ENCODE data around the gene VARS2. TPM values are rescaled to one million over a fixed set of nuclear protein-coding genes. Genes with fewer than 3 reads are reported as not detected.

VARS2 gene
- total RNA-seq, 4 donors from 2014 or later = 13.1 to 64.7 (median 25.8) TPM

DNA sequence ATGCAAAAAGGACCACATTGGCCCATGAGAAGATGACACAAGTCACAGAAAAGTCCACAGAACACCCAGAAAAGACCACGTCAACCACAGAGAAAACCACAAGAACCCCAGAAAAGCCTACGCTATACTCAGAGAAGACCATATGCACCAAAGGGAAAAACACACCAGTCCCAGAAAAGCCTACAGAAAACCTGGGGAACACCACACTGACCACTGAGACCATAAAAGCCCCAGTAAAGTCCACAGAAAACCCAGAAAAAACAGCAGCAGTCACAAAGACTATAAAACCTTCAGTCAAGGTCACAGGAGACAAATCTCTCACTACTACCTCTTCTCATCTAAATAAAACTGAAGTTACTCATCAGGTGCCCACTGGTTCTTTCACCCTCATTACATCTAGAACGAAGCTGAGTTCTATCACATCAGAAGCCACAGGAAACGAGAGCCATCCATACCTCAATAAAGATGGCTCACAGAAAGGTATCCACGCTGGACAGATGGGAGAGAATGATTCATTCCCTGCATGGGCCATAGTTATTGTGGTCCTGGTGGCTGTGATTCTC is 38.0 kb downstream of the VARS2 start:
- H3K4me1 ChIP-seq = peaks cover 0 to 16% (median 12%) of the 10 kb centered on the region in 4 donors
- in situ Hi-C loops (cut with MboI; ENCODE audit: low pct_ligation_motif_present in 1 of 4, low pct_unique_long_range_greater_than_20kb in 1 of 4, low sequenced_read_pairs in 3 of 4) = no loop called here
- no peak overlapping the region for H3K27ac ChIP-seq
- H3K4me3 ChIP-seq = no peak overlapping the region
- H3K36me3 ChIP-seq = no peaks in the 10 kb centered on the region
- 65 to 100% methylated on average over 1 to 5 of the region's 5 CpGs for WGBS, 2 donors (ENCODE audit: low coverage in 1 of 2)
- no peak for DNase-seq
- TF ChIP-seq POLR2AphosphoS5 (IDR thresholded peaks at IDR 0.05) (no peak), EP300 (IDR thresholded peaks at IDR 0.05; ENCODE audit: low read depth) (no peak), POLR2A (IDR thresholded peaks at IDR 0.05) (no peak)
- TF ChIP-seq, protein P1, sequence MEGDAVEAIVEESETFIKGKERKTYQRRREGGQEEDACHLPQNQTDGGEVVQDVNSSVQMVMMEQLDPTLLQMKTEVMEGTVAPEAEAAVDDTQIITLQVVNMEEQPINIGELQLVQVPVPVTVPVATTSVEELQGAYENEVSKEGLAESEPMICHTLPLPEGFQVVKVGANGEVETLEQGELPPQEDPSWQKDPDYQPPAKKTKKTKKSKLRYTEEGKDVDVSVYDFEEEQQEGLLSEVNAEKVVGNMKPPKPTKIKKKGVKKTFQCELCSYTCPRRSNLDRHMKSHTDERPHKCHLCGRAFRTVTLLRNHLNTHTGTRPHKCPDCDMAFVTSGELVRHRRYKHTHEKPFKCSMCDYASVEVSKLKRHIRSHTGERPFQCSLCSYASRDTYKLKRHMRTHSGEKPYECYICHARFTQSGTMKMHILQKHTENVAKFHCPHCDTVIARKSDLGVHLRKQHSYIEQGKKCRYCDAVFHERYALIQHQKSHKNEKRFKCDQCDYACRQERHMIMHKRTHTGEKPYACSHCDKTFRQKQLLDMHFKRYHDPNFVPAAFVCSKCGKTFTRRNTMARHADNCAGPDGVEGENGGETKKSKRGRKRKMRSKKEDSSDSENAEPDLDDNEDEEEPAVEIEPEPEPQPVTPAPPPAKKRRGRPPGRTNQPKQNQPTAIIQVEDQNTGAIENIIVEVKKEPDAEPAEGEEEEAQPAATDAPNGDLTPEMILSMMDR (IDR thresholded peaks at IDR 0.05) = no peak
- intact Hi-C loops (cut with DNase I; ENCODE audit: low total_unique reads) = no loop called here
- H3K27me3 ChIP-seq = peaks cover 56% of the 10 kb centered on the region
- no peaks in the 10 kb centered on the region for H3K9me3 ChIP-seq

DNA sequence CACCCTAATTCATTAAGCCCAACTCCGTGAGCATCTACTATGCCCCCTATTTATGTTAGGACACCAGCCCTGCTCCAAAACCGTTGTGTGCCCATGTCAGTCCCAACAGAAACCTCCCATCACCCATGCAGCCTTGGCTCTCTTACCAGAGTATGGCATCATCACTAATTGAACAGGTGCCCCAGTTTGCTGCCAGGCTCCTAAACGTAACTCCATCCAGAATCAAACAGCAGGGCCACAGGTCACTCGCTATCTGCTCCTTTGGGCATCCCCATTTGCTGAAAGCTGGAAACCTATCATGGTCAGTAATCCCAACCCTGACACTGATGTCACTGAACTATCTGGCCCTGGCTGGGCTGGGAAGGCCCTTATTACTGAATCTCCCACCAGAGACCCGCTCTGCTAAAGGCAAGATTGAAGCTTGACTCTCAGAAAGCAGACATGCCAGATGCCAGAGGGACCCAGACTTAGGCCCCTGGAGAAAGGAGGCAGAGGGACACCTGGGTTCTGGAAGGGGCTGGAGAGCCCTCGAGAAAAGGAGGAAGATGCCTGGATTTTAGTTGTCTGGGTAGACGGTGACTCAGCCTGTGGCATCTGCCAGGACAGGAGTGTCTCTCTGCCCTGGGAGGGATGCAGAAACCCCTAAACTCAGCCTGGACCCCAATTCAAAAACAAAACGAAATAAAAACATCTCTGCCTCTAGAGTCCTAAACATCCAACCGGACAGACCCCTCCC is 40.8 kb downstream of the VARS2 start:
- Histone ChIP-seq H3K27me3 (peaks cover 84% of the 10 kb centered on the region), H3K27ac (peak overlapping the region in 1 of 4 donors; percentile 24), H3K4me3 (peak overlapping the region in 3 of 4 donors; percentile 14 to 51 (median 42)), H3K4me1 (peaks cover 0 to 16% (median 12%) of the 10 kb centered on the region in 4 donors), H3K36me3 (no peaks in the 10 kb centered on the region), H3K9me3 (no peaks in the 10 kb centered on the region)
- WGBS, 2 donors (ENCODE audit: low coverage in 1 of 2) = 54 to 60% methylated on average over 2 to 9 of the region's 9 CpGs
- TF ChIP-seq EP300 (IDR thresholded peaks at IDR 0.05; ENCODE audit: low read depth) (no peak), POLR2AphosphoS5 (IDR thresholded peaks at IDR 0.05) (no peak), POLR2A (IDR thresholded peaks at IDR 0.05) (no peak)
- TF ChIP-seq, protein P1 (IDR thresholded peaks at IDR 0.05) = no peak
- in situ Hi-C loops (cut with MboI; ENCODE audit: low pct_ligation_motif_present in 1 of 4, low pct_unique_long_range_greater_than_20kb in 1 of 4, low sequenced_read_pairs in 3 of 4) = no loop called here
- intact Hi-C loops (cut with DNase I; ENCODE audit: low total_unique reads) = no loop called here
- DNase-seq = no peak

DNA sequence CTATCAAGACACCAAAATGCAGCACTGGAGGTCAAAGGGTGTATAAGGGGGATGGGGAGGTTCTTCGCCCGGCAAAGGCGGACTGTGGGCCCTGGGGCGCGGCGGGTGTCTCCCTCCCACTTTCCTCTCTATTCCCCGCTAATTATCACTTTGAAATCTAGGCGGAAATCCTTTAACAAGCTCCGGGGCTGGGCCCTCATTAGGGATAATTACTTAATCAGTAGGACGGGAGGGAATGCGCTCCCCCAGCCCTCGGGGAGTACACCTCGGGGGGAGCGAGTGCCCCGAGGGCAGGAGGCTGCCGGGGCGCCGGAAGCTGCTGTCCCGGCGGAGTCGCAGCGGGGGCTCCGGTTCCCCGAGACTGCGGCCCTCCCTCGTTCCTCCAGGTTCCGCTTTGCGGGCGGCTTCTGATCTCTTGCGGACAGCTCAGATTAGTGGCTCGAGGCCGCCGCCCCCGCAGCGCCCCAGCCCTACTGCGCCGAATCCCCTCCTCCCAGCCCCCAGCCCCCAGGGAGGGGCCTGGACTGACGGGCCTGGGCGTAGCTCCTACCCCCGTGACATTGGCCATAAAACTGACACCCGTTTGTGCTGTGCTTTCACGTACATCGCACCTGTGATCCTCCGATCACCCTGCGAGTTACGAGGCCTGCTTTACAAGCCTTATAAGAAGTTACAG is 41.5 kb downstream of the VARS2 start:
- H3K27me3 ChIP-seq = peaks cover 87% of the 10 kb centered on the region

DNA sequence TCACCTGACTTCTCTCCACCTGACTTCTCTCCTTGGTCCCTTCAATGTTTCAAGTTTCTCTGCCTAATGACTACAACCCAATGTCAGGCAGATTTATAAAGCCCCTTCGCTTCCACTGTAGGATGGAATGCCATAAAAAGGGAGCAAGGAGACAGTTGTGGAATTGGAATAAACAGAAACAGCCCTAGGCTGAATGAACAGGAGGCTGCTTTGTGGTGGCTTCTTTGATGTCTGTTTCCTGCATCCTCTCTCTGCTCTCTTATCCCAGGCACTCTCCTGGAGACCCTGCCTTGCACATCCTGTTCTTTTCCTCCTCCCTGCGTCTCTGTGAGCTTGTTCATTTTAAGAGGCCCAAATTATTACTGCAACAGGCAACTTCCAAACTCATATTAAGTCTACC is 43.7 kb downstream of the VARS2 start:
- H3K4me3 ChIP-seq = no peak overlapping the region
- in situ Hi-C loops (cut with MboI; ENCODE audit: low pct_ligation_motif_present in 1 of 4, low pct_unique_long_range_greater_than_20kb in 1 of 4, low sequenced_read_pairs in 3 of 4) = no loop called here
- H3K27me3 ChIP-seq = peaks cover 76% of the 10 kb centered on the region
- no peak for DNase-seq
- no peak for TF ChIP-seq EP300 (IDR thresholded peaks at IDR 0.05; ENCODE audit: low read depth)
- no peak for TF ChIP-seq POLR2AphosphoS5 (IDR thresholded peaks at IDR 0.05)
- H3K9me3 ChIP-seq = no peaks in the 10 kb centered on the region
- intact Hi-C loops (cut with DNase I; ENCODE audit: low total_unique reads) = no loop called here
- H3K36me3 ChIP-seq = no peaks in the 10 kb centered on the region
- no peak overlapping the region for H3K27ac ChIP-seq
- WGBS, 2 donors (ENCODE audit: low coverage in 1 of 2) = 58 to 71% methylated on average over 2 of the region's 2 CpGs
- H3K4me1 ChIP-seq = peaks cover 0 to 16% (median 12%) of the 10 kb centered on the region in 4 donors

More for the DNA sequence above, 41.5 kb downstream of the VARS2 start:
- Histone ChIP-seq H3K4me1 (peaks cover 0 to 16% (median 12%) of the 10 kb centered on the region in 4 donors), H3K36me3 (no peaks in the 10 kb centered on the region), H3K27ac (peak overlapping the region in 2 of 4 donors; percentile 9 to 24), H3K9me3 (no peaks in the 10 kb centered on the region), H3K4me3 (peak overlapping the region; percentile 5 to 51 (median 28))
- in situ Hi-C loops (cut with MboI; ENCODE audit: low pct_ligation_motif_present in 1 of 4, low pct_unique_long_range_greater_than_20kb in 1 of 4, low sequenced_read_pairs in 3 of 4) = no loop called here
- intact Hi-C loops (cut with DNase I; ENCODE audit: low total_unique reads) = no loop called here
- DNase-seq = peak; percentile 68
- TF ChIP-seq POLR2AphosphoS5 (IDR thresholded peaks at IDR 0.05) (peak in 1 of 3 donors; percentile 9), POLR2A (IDR thresholded peaks at IDR 0.05) (no peak)
- WGBS, 2 donors (ENCODE audit: low coverage in 1 of 2) = 5 to 33% methylated on average over 6 to 42 of the region's 46 CpGs
